Lung microvascular endothelial cell (primary cell): ENCODE measurements around the gene PTPRB. TPM values are rescaled to one million over a fixed set of nuclear protein-coding genes. Genes with fewer than 3 reads are reported as not detected.

Experiments
- DNase-seq, 2 donors: peaks; one replicate each; pipeline versions ENCODE4 v3.0.0 to v3.0.0-alpha.2; 2010; ENCODE audit warnings: low read depth in 2 of 2
- total RNA-seq: library from RNA; depleted of rRNA; stranded (reverse); fragments of >200 nt; gene quantifications from 2 replicates; pipeline ENCODE4 v1.2.1, GENCODE V29; 2014

Gene PTPRB
- total RNA-seq, 1 donor from 2014 or later = 112 TPM

DNA sequence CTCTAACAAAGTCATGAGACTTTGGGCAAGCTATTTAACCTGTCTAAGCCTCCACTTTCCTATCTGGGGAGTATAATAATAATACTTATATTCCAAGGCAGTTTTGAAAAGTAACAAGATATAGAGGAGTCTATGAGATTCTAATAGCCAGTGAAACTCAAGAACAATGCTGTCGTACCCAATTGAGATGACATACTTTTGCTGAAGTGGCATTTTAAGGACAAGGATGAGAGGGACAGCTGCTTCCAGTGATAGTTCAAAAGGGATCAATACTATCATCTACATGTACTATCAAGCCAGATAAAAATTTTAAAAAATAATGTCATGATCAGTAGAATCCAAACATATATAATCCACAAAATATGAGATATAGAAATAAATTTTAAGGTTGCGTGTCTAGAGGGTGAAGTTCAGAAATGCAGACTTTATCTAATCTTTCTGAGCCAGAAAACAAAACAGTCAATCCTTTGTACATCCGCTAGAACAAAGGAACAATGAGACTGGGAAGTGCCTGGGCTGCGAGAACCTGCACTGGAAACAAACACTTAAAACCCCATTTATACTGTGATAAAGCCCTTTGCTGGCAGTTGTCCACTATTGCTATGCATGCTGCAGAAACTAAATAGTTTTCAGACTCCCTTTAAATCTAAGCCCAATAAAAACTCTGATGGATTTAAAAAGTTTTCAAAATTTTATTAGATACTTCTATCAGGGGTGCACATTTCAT lies 38.6 kb downstream of the PTPRB start:
- DNase-seq = peak; percentile 89 to 93

GRCh38 chr12:70592664-70593063 lies 44.6 kb downstream of the PTPRB start:
- DNase-seq = no peak

GRCh38 chr12:70590549-70591226 lies 46.5 kb downstream of the PTPRB start:
- DNase-seq = no peak

DNA sequence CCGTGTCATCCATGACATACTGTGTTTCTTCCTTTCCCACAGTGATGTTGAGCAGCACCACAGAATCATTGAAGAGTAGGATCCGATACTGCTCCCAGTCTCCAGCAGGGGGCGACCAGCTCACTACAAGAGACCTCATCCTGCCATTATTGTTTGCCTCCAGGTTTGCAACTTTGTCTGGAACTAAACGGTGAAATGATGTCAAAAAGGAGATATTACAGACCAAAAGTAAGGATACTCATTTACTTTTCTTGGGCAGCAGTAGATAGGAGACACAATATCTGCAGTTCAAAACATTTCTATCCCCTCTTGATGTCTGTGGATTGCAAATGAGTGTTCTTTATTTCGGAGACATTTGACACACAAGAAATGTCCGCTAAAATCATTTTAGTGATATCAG lies 47.2 kb downstream of the PTPRB start:
- DNase-seq = peak; percentile 91 to 92

DNA sequence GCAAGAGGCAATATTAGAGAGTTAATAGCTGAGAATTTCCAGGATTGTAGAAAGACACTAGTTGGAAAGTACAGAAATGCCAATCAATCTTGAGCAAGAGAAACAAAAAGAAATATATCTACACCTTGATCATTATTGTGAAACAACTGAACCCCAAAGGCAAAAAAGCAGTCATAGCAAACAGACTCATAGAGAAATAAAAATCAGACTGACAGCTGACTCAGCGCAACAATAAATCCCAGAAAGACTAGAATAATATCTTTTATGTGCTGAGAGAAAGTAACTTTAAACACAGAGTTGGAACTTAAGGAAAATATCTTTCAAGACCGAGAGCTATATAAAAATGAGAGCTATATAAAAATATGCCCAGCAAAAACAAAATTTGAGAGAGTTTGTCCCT lies 52.9 kb downstream of the PTPRB start:
- DNase-seq = no peak

GRCh38 chr12:70583251-70583650 lies 54.0 kb downstream of the PTPRB start:
- no peak for DNase-seq

DNA sequence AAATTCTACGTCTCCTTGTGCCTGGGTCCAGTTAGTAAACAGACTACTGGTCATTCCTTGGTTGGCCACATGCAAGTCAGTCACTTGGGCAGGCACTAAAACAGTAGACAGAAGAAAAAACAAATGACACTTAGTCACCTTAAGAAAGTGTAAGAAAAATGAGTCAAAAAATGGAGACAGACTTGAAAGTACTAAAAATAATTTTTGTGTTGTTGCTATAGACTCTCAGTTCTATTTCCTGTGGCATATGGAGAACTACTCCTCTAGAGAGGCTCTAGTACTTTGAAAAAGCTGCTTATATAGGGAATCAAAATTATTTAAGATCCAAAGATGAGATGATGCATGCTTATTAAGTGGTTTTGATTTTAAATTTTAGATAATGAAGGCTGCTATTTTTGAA lies 56.0 kb downstream of the PTPRB start:
- DNase-seq = no peak

DNA sequence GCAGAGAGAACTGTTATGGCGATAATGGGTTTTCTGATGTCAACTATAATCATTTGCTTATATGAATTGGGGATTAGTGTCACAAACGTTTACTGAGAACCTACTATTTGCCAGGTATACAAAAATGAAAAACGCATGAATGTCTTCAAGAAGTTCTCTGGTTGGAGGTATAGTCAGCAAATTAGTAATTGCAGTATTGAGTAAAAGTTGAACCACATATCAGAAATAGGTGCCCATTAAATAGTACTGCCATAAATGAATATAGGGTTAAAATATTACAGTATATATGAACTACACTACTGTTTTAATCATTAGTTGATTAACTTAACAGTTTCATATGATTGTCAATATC lies 60.0 kb downstream of the PTPRB start:
- no peak for DNase-seq

DNA sequence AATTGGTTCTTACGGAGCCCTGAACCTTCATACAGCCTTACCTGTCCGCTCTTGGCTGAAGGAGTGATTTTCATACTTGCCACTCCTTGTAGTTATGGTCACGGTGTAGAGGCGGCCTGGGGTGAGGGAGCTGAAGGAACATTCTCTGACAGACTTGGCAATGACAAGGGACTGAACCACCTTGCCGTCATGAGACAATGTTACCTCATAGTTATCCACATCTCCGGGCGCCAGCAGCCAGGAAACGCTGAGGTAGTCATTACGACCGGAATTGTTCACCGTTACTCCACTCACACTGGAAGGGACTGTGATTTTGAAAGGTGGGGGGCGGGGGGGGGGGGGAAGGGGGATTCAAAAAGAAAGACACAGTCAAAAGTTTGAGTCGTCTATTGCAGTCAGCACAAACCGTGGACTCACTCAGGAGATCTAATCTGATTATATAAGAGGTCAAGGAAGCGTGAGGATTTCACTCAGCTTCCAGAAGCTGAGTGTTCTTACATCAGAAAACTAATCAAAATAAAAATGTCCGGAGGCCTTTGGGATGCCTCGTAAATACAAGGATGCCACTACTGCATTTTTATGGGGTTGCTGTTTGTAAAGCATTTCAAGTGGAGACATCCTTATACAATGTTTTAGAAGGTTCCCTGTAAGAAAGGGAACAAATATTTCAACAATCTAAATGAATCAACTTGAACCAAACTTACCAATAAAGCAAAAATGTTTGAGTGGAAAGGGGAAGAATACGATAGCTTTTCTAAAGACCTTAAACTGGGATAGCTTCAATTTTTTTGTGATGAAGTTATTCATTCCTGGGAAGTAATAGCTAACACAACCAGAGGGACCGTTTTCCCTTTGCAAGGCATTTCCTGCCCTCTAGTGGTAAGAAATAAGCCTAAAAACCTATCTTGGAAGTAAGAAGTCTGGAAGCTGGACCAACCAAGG lies 60.6 kb downstream of the PTPRB start:
- peak; percentile 50 to 85 for DNase-seq

DNA sequence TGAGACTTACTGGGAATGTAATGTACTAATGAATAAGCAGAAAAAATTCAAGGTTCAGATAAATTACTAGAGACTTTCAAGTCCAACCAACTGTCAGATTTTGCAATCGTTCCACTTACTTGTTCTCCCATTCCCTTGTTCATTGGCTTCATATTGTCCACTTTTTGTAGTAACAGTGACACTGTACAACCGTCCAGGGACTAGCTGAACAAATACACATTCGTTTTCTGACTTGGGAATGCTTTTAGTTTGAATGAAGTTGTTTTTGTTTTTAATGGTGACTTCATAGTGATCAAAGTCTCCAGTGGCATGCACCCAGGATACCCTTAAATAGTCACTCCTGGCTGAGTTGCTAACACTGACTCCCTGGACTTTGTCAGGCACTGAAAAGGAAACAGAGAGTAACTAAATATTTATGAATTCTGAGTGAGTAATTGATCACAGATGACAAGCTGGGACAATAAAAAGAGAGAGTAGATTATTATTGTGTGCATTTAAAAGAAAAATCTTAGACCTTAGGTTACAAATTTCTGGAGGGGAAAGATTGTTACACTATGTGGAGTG lies 65.4 kb downstream of the PTPRB start:
- no peak for DNase-seq

DNA sequence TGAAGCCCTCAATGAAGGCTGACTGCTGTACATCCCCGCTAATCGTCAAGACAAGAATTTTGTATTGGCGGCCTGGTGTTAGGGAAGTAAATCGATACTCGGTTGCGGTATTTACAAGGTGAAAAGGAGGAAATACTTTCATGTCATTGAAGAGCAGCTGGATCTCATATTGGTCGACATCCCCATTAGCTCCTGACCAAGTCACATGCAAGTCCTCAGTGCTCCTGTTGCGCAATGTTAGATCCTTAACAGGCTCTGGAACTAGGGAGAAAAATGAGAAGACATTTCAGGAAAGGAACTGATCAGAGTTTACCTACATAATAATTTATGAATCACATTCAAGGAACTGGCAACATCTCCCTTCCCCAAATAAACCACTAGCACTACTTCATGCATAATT lies 66.2 kb downstream of the PTPRB start:
- no peak for DNase-seq

DNA sequence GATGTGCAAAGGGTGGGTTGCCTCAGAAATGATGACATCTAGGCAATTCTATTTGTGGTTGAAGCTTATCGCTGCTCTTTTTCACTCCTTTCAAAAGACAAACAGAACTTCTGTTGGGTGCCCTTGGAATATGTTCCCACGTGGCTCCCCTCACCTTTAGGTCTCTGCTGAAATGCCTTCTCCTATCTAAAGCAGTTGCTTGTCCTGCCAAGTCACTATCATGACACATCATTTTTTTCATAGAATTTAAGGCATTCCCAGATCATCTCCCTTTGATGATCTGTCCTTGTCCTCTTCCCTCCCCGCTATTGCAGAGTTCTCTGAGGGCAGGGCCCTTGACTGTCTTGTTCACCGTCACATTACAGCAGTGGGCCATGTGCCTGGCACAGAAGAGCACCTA lies 75.7 kb downstream of the PTPRB start:
- DNase-seq = no peak

GRCh38 chr12:70560671-70561070 lies 76.6 kb downstream of the PTPRB start:
- no peak for DNase-seq

GRCh38 chr12:70559390-70559789 lies 77.8 kb downstream of the PTPRB start:
- DNase-seq = no peak

- DNase-seq = no peak
These were observed 79.5 kb downstream of the PTPRB start for GRCh38 chr12:70557583-70558191.

DNA sequence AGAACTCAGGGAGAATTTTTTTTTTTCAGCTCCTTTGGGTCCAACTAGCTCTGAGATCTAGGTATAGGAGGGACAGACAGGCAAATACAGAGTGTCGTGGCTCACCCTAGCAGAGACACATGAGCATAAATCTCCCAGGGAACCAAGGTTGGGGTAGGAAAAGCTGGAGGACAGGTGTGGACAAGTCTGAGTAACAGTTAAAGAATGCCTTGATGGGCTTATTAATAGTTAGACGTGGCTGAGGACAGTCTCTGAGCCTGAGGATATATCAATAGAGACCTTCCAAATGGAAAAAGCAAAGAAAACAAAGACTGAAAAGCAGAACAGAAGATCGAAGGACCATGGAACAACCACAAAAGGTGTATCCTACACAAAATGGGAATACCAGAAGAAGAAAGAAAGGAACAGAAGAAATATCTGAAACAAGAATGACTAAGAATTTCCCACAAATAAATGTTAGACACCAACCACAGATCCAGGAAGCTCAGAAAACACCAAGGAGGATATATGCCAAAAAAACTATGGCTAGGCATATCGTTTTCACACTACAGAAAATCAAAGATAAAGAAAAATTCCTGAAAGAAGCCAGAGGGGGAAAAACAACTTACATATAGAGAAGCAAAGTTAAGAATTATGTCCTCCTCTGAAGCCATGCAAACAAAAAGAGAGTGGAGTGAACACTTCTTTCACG lies 80.9 kb downstream of the PTPRB start:
- no peak for DNase-seq

DNA sequence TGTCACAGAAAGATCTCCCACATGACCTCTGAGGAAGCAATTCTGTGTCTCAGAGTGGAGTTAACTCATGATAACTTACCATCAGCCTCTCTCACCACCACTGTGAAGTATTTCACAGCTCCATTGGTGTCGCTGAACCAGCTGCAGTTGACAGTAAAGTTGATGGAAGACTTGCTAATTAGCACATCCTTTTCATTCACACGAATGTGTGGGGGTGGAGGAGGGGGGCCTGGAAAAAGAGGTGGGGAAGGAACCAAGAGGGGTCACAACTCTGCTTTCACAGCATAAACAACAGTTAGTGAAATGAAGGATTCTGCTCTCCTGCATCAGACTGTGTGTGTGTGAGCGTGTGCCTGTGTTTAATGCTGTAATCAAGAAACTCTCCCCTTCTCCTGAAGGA lies 82.1 kb downstream of the PTPRB start:
- peak in 1 of 2 donors; percentile 26 for DNase-seq

- DNase-seq = peak in 1 of 2 donors; percentile 76
These were observed 83.8 kb downstream of the PTPRB start for GRCh38 chr12:70553391-70553859.

- peak in 1 of 2 donors; percentile 23 for DNase-seq
These were observed 85.5 kb downstream of the PTPRB start for GRCh38 chr12:70551731-70552130.

DNA sequence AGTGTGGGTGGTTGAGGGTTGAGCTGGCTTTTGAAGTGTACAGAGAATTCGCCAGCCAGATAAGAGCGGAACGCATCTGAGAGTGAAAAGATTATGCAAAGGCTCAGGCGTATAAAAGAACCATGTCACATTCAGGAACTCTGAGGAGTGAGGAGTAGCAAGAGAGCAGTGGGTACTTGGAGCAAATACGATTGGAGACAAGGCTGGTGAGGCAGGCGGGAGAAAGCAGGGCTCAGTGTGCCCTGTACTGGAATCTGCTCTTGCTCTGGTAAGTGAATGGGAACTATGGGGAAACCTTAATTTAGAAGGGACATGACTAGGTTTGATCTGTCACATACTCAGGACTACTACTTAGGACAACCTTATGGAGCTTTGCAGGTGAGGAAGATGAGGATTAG lies 87.0 kb downstream of the PTPRB start:
- DNase-seq = no peak
